Embryonic facial prominence (tissue), 1 donor: ENCODE measurements around the gene DSP.
A peak's percentile ranks its signal among the peaks of the same experiment; 100 is the strongest.

Experiments used
- DNase-seq: peaks from one replicate; pipeline ENCODE4 v3.0.0-alpha.2; 2016; ENCODE audit errors: extremely low spot score

The DSP gene, protein sequence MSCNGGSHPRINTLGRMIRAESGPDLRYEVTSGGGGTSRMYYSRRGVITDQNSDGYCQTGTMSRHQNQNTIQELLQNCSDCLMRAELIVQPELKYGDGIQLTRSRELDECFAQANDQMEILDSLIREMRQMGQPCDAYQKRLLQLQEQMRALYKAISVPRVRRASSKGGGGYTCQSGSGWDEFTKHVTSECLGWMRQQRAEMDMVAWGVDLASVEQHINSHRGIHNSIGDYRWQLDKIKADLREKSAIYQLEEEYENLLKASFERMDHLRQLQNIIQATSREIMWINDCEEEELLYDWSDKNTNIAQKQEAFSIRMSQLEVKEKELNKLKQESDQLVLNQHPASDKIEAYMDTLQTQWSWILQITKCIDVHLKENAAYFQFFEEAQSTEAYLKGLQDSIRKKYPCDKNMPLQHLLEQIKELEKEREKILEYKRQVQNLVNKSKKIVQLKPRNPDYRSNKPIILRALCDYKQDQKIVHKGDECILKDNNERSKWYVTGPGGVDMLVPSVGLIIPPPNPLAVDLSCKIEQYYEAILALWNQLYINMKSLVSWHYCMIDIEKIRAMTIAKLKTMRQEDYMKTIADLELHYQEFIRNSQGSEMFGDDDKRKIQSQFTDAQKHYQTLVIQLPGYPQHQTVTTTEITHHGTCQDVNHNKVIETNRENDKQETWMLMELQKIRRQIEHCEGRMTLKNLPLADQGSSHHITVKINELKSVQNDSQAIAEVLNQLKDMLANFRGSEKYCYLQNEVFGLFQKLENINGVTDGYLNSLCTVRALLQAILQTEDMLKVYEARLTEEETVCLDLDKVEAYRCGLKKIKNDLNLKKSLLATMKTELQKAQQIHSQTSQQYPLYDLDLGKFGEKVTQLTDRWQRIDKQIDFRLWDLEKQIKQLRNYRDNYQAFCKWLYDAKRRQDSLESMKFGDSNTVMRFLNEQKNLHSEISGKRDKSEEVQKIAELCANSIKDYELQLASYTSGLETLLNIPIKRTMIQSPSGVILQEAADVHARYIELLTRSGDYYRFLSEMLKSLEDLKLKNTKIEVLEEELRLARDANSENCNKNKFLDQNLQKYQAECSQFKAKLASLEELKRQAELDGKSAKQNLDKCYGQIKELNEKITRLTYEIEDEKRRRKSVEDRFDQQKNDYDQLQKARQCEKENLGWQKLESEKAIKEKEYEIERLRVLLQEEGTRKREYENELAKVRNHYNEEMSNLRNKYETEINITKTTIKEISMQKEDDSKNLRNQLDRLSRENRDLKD (N-terminal part only)

DNA sequence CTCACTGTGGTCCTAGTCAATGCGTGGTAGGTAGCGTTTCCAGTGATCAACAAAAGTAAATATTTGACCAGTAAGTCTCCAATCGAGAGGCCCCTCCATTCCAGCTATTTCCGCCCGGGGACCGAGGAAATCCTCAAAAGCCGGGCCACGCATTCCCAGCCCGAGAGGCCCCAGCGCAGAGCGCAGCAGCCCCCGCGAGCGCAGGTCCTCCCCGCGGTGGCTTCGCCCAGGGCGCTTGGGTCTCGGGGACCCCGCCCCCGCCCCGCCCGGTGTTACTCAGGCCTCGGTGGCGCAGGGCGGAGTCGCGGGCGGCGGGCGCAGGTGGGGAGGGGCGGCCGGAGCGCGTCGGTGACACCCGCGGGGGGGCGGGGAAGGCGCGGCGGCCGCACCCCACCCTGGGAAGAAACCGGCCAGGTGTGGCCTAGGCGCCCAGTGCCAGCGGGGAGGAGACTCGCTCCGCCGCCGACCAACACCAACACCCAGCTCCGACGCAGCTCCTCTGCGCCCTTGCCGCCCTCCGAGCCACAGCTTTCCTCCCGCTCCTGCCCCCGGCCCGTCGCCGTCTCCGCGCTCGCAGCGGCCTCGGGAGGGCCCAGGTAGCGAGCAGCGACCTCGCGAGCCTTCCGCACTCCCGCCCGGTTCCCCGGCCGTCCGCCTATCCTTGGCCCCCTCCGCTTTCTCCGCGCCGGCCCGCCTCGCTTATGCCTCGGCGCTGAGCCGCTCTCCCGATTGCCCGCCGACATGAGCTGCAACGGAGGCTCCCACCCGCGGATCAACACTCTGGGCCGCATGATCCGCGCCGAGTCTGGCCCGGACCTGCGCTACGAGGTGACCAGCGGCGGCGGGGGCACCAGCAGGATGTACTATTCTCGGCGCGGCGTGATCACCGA is at the start of gene DSP:
Gene DSP (plus strand): TSS at position 497 of the 890 bp plus-strand sequence. CDS start 245 bp downstream, at position 742.
- no peak for DNase-seq

DNA sequence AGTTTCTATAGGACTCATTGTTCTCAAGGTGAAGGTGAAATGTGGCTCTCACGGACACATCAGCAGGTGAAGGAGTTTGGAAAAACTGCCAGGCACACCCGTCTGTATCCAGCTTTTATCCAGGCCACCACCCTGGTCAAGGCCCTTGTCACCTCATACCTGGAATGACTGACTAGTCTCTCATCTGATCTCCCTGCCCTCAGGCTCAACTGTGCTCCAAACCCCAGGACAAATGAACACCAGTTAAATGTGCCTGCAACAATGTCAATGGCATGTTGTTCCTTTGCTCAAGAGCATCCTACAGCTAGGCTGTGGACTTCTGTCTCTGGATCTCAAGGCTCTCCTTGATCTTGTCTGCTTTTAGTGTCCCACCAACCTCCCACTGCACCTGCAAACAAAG is 47.6 kb upstream of the DSP start:
- DNase-seq = no peak

DNA sequence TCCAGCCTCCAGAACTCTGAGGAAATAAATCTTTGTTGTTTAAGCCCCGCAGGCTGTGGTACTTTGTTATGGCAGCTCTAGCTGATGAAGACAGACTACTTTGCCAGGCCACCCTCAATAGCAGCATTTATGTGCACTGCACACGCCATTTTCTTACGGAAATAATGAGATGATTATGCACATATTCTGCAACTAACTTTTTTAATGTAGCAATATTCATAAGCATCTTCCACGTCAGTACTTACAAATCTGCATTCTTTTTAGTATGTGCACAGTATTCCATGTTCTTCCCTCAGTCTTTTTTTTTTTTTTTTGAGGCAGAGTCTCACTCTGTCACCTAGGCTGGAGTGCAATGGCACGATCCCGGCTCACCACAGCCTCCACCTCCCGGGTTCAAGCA is 46.8 kb upstream of the DSP start:
- no peak for DNase-seq

DNA sequence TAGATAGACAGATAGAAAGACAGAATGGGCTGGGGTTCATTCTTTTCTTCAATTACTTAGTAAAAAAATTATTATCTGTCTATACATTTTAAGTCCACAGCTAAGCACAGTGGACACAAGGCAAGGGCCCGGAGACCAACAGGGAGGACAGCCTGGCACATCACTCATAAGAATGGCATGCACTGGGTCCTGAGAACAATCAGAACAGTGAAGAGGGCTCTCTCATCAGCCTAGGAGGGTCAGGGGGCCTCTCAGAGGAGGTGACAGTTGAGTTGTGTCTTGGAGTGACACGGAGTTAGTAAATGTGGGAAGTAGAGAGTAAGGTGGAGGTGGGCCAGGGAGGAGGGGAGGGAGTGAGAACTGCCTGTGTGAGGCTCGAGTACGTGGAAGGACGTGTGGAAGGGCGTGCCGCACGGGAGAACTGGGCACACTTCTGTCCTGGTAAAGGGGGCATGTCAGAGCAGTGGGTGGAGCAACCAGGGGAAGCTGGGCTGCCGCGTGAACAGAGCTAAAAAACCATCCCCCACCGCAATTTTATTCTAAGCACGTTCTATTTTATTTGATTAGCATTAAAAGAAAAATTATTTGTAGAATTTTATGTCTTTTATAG is 45.1 kb upstream of the DSP start:
- DNase-seq = no peak

DNA sequence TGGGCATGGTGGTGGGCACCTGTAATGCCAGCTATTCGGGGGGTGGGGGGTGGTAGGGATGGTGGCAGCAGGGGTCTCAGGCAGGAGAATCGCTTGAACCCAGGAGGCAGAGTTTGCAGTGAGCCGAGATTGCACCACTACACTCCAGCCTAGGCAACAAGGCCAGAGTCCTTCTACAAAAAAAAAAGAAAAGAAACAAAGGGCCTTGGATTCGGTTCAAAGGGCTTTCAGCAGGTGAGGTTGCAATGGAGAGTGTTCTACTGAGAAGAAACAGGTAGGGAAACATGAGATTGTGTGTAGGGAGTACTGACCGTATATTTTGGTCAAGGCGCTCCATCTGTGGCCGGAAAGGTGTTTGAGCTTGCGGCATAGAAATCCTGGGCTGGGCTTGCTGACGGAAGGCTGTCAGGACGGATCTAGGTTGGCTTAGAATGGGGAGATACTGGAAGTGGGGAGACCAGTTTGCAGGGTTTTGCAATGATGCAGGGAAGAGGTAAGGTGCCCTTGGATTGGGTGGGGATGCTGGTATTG is 40.7 kb upstream of the DSP start:
- no peak for DNase-seq

DNA sequence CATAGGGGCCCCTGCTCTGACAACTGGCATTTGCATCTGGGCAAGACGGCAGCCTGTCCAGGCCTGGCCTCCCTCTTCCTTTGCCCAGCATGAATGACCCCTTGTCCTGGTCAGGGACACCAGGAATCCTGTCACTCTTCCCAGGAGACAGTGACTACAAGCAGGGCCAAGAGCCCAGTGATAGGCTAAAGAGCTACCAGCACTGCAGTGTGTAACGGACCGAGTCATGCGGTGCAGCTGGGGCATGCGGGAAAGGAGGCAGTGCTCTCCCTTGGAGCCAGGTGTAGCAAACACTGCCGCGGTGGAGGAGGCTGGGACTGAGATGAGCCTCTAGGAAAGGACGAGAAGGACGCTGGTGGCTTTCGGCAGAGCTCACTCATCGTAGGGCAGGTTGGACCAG is 38.7 kb upstream of the DSP start:
- DNase-seq = no peak

DNA sequence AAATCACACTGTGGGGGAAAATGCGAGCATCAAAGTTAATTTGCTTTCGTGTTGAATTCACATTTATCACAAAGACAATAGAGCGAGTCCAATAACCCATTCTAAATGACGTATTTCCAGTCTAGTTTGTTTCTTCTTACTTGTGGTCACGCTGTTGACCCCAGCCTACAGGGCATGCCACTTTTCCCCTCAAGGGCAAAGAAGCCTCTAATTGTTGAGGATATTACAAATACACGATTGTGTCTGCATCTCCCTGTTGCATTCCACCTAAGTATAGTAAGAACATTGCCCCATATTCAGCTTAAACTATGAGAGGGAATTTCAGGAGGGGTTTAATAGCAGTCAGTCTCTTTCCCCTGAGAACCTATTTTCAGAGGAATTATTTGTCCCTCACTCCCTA is 37.4 kb upstream of the DSP start:
- no peak for DNase-seq

DNA sequence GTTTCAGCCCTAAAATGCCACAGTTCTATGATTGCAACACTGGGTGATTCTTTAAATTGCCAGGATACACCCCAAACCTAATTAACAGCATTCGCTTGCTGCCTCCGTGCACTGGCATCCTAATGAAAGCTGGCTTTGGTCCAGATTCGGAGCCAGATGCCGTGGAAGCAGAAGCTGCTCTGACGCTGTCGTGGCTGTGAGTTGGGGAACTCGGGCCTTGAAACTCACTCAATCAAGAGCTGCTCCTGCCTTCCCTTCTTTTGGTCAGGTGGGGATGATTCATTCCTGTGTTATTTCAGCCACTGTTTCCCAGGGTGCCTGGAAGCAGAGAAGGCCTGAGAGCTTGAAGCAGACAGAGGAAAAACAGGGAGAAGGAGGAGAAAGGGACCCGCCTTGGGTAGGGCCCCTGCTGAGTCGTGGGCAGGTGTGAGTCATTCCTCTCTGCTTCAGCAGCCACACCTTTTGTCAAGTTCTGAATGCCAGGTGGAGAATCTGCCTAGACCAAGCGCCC is 36.2 kb upstream of the DSP start:
- peak; percentile 38 for DNase-seq

DNA sequence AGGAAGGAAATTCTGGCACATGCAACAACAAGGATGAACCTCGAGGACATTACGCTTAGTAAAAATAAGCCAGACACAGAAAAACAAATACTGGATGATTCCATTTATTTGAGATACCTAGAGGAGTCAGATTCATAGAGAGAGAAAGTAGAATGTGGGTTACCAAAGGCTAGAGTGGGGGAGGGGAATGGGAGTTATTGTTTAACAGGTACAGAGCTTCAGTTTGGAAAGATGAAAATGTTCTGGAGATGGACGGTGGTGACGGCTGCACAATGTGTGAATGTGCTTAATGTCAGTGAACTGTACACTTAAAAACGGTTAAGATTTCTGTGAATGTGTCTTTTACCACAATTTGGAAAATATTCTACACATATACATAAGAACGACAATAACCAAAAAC is 33.9 kb upstream of the DSP start:
- DNase-seq = no peak

DNA sequence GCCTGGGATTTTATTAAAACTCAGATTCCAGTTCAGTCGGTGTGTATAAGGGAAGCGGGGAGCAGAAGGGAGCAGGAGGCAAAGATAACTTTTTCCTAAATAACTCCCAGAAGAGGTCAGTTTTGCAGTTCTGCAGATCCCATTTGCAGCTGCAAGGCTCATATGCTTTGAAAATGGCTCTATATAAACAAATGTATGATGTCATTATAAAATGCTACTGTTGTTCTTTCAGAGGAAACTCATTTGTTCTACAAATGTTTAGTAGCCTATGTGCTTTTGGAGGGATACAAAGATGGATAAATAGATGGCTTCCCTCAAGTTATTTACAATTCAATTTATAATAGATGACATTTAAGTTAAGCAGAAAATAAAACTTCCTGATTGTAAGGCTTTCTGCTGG is 29.2 kb upstream of the DSP start:
- DNase-seq = no peak

DNA sequence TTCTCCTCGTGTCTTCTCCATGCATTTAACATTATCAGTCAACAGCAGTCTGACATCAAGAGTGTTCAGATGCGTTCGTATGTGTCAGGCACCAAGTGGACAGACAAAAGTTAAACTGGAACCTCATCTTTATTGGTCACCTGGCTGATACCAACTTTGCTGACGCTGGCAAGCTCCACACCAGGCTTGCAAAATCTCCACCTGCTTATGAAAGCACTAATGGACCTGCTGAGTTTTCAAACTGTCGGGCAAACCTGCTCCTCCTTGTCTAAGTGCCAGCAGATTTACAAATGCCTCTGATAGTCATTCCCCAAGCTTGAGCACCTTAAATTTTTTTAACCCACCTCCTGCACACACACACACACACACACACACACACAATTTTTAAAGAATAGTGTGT is 27.9 kb upstream of the DSP start:
- DNase-seq = no peak

DNA sequence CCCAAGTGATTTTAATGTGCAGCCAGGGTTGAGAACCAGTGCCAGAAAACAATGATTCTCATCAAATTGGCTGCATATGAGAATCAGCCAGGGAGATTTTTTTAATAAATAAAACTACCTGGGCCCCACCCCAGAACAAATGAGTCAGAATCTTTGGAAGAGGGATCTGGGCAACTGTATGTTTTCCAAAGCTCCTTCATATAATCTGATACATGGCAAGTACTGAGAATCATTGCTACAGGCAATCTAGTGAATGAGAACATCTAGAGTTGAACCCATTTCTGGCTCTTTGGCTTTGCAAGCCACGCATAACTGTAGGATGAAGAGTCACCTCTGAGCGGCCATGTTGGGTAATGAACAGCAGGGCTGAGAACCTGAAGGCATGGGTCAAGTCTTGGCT is 26.1 kb upstream of the DSP start:
- no peak for DNase-seq

DNA sequence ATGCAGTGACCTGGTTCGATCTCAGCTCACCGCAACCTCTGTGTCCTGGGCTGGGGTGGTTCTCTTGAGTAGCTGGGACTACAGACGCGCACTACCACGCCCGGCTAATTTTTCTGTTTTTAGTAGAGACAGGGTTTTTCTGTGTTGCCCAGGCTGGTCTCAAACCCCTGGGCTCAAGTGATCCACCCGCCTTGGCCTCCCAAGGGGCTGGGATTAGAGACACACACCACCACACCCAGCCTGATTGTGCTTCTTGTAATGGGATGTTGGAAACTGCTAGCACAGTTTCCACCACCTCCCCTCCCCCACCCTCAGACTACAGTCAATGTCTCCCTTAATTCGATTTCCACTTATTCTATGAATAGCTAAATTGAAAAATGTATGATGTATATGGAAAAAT is 22.6 kb upstream of the DSP start:
- no peak for DNase-seq

DNA sequence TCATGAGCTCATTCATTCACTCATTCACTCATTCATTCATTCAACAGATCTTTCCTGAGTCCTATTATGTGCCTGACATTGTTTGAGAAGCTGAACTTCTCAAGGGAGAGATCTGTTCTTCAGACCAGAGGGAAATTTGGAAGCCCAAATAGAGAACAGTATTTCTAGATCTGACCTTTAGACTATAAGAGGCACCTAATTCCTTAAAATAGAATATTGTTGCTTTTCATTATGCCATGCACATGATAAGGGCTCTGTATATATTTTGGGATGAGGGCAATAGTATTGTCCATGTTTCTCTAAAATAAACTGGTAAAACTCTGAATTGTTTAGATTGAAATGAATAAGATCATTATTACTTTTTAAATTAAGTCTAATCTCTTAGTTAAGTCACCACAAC is 18.6 kb upstream of the DSP start:
- no peak for DNase-seq

DNA sequence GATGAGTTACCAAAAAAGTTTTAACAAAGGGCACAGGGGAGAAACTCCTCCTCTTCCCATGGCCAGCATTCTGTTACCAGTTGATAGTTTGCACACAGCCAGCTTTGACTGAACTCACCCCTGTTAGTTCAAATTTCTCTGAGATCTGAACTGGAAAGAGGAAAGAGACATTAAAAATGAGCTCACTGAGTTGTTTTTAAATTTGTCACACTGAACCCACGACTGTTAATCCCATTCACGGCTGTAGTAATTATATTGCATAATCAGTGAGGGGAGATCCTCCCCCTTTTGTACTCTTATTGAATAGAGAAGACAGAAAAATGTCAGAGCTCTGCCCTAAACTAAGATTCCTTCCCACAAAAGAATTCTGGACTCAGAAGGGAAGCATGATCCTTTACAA is 17.5 kb upstream of the DSP start:
- no peak for DNase-seq

DNA sequence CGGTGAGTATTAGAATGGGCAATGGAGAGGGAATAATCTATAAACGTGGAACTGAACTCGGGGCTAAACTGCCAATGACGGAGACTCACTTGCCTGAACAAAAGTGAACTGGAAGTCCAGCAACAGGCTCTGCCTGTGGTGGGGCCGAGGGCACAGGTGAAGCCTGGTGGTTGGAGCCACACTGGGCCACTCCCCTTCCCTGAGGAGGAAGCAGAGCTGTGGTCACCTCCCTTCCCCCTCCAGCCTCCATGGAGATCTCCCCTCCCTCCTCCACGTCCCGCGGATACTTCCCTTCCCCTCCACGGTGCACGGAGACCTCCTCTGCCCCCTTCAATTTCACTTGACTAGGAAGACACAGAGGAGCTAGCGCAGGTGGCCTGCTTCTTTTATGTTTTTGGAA is 14.7 kb upstream of the DSP start:
- DNase-seq = no peak

DNA sequence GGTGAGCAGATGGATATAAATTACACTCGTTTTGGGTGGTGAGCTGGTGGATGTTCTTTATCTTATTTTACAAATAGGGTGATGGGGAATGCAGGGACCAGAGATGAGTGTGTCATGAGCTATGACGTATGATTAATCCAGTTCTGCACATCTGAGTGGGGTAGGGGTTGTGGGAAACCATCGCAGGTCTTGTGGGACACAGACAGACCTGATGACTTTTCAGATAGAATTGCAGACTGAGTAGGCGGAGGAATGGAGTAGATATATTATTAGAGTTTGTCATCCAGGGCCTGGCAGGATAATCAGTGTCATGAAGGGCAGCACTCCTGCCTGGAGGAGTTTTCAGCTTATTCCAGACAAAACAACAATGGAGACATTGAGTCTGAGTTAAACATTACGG is 12.9 kb upstream of the DSP start:
- DNase-seq = no peak

DNA sequence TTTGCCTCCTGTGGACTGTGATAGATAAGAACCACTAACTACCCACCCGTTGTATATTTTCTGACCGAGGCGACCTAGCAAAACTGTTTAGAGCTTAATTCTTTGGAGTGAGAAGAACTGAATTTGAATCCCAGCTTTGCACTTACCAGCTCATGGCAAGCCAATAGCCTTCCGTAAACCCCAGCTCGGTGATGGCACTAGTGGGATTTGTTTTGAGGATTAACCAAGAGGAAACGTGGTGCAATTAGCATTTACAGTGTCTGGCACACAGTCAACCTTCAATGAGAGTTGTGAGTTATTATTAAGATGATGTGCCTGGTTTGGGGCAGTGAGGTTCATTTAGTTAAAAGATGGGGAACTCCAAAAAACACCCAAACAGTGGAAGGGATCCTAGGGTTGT is 12.3 kb upstream of the DSP start:
- no peak for DNase-seq

DNA sequence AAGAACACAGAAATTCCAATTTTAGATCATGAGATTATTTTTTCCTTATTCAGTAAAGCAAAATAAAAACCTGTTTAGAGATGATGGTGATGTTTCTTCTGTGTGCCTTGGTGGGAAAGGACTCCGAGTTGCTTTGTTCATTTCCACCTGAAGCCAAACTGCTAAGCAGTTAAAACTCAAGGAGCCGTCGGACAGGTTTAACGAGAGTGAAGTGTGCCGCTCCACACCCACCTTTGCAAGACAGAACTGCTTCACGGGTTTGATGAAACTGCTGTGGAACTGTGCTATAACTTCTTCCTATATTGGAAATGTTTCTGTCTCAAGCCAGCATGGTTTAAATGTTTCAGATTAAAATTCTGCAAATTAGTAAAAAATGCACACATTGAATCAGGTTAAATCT is 9.2 kb upstream of the DSP start:
- no peak for DNase-seq

DNA sequence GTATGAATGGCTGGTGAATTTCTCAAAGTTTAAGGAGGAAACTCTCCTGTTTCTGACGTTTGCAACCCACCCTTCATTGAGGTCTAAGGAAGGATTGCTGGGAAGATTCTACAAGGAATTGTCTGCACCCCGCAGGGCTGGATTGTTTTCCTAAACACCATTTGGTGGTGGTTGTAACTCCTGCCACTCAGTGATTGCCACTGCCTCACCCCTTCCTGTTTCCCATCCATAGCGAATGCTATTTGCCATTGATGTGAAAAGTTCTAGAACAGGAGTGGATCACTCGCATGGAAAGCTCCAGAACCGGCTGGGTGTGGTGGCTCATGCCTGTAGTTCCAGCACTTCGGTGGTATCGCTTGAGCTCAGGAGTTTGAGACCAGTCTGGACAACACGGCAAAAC is 8.7 kb upstream of the DSP start:
- DNase-seq = no peak
